Calu3 (cell line): ENCODE results near the gene ENOPH1. TPM values are rescaled to one million over a fixed set of nuclear protein-coding genes. Genes with fewer than 3 reads are reported as not detected.
A peak's percentile ranks its signal among the peaks of the same experiment; 100 is the strongest.
"Not testable (repeated sequence)": the region's sequence is repeated elsewhere in the genome, so short reads cannot be mapped to it uniquely, and the experiment has no call there.

ENCODE experiments used
- BruUV-seq: library from RNA; stranded (reverse); fragments of 400-500 nt; replicated peaks from 2 replicates; lab custom pipeline; 2021; lab: Mats Ljungman, UMichigan
- CTCF ChIA-PET: fragments of 300-600 bp; sonication (Branson Sonifier 250); formaldehyde crosslinking; loops from one replicate; lab custom pipeline; 2022; ENCODE audit warnings: antibody characterized with exemption; lab: Charles Lee
- DNase-seq: peaks from one replicate; pipeline ENCODE4 v3.0.0; 2022
- H3K27ac Mint-ChIP-seq: one replicate; pipeline ENCODE4 v1.8.0; 2022; ENCODE audit warnings: mixed read lengths; ENCODE audit not compliant: unreplicated experiment
- H3K27me3 Mint-ChIP-seq: one replicate; pipeline ENCODE4 v1.8.0; 2022; ENCODE audit warnings: mixed read lengths; ENCODE audit not compliant: unreplicated experiment
- H3K36me3 Mint-ChIP-seq: one replicate; pipeline ENCODE4 v1.8.0; 2022; ENCODE audit warnings: mild to moderate bottlenecking, moderate library complexity, mixed read lengths; ENCODE audit not compliant: insufficient read depth, unreplicated experiment
- H3K4me1 Mint-ChIP-seq: one replicate; pipeline ENCODE4 v1.8.0; 2022; ENCODE audit warnings: mild to moderate bottlenecking, low read depth, mixed read lengths; ENCODE audit not compliant: unreplicated experiment
- H3K4me3 Mint-ChIP-seq: one replicate; pipeline ENCODE4 v1.8.0; 2022; ENCODE audit warnings: mild to moderate bottlenecking, low read depth, moderate library complexity, mixed read lengths; ENCODE audit not compliant: unreplicated experiment
- H3K9me3 Mint-ChIP-seq: one replicate; pipeline ENCODE4 v1.8.0; 2022; ENCODE audit warnings: low read depth, mixed read lengths; ENCODE audit not compliant: unreplicated experiment
- intact Hi-C: fragments of 100-400 bp; cut with micrococcal nuclease; formaldehyde crosslinking; loops from one replicate; pipeline ENCODE4 v1.10.0; 2022; ENCODE audit not compliant: unreplicated experiment
- total RNA-seq: library from RNA; stranded (reverse); gene quantifications from 2 replicates; pipeline ENCODE4 v1.2.3, GENCODE V29; 2022
- TF ChIP-seq, protein P1 (sequence below): fragments of 200-600 bp; IDR thresholded peaks from one replicate; pipeline ENCODE4 v1.8.0; 2022; ENCODE audit warnings: antibody characterized with exemption; ENCODE audit not compliant: unreplicated experiment

ENOPH1 gene
- total RNA-seq, 1 experiment from 2014 or later, result 43.6 TPM

GRCh38 chr4:82403725-82404124, 26.7 kb upstream of the ENOPH1 start:
- Mint-ChIP-seq H3K4me3 (no peak overlapping the region), H3K9me3 (no peaks in the 10 kb centered on the region), H3K27me3 (no peaks in the 10 kb centered on the region), H3K4me1 (no peaks in the 10 kb centered on the region), H3K36me3 (no peaks in the 10 kb centered on the region), H3K27ac (no peak overlapping the region)
- CTCF ChIA-PET, result no interaction called here
- intact Hi-C loops, result no loop called here
- BruUV-seq, result no TSS peak
- DNase-seq, result no peak
- TF ChIP-seq, protein P1, sequence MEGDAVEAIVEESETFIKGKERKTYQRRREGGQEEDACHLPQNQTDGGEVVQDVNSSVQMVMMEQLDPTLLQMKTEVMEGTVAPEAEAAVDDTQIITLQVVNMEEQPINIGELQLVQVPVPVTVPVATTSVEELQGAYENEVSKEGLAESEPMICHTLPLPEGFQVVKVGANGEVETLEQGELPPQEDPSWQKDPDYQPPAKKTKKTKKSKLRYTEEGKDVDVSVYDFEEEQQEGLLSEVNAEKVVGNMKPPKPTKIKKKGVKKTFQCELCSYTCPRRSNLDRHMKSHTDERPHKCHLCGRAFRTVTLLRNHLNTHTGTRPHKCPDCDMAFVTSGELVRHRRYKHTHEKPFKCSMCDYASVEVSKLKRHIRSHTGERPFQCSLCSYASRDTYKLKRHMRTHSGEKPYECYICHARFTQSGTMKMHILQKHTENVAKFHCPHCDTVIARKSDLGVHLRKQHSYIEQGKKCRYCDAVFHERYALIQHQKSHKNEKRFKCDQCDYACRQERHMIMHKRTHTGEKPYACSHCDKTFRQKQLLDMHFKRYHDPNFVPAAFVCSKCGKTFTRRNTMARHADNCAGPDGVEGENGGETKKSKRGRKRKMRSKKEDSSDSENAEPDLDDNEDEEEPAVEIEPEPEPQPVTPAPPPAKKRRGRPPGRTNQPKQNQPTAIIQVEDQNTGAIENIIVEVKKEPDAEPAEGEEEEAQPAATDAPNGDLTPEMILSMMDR, result no peak

GRCh38 chr4:82415061-82415460, 15.3 kb upstream of the ENOPH1 start:
- H3K27ac Mint-ChIP-seq, CTCF ChIA-PET, DNase-seq, H3K27me3 Mint-ChIP-seq, H3K9me3 Mint-ChIP-seq, intact Hi-C loops, H3K4me3 Mint-ChIP-seq, H3K36me3 Mint-ChIP-seq, H3K4me1 Mint-ChIP-seq, BruUV-seq: not testable (repeated sequence)

DNA sequence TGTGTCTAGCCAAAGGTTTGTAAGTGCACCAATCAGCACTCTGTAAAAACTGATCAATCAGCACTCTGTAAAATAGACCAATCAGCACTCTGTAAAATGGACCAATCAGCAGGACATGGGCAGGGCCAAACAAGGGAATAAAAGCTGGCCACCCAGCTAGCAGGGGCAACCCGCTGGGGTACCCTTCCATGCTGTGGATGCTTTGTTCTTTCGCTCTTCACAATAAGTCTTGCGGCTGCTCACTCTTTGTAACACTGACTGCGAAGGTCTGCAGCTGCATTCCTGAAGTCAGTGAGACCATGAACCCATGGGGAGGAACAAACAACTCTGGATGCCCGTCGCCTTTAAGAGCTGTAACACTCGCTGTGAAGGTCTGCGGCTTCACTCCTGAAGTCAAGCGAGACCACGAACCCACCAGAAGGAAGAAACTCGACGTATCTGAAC, 14.4 kb upstream of the ENOPH1 start:
- Mint-ChIP-seq H3K9me3 (no peaks in the 10 kb centered on the region), H3K36me3 (no peaks in the 10 kb centered on the region), H3K4me1 (no peaks in the 10 kb centered on the region), H3K27me3 (no peaks in the 10 kb centered on the region), H3K4me3 (no peak overlapping the region), H3K27ac (no peak overlapping the region)
- no TSS peak for BruUV-seq
- no peak for DNase-seq
- CTCF ChIA-PET, result no interaction called here
- TF ChIP-seq, protein P1, result no peak
- intact Hi-C loops, result no loop called here

- intact Hi-C loops, result no loop called here
- no peaks in the 10 kb centered on the region for H3K27me3 Mint-ChIP-seq
- DNase-seq, result no peak
- BruUV-seq, result no TSS peak
- H3K4me1 Mint-ChIP-seq, result peaks cover 10% of the 10 kb centered on the region
- H3K9me3 Mint-ChIP-seq, result no peaks in the 10 kb centered on the region
- H3K27ac Mint-ChIP-seq, result no peak overlapping the region
- CTCF ChIA-PET, result interaction anchor here (0.5 to 0.6 kb wide), 2 partner anchors 10 to 52 kb away, joined by 3 to 4 read pairs; no protein-coding TSS in a partner anchor
- H3K36me3 Mint-ChIP-seq, result peaks cover 26% of the 10 kb centered on the region
- TF ChIP-seq, protein P1, result no peak
- no peak overlapping the region for H3K4me3 Mint-ChIP-seq
These were observed 10.9 kb upstream of the ENOPH1 start for GRCh38 chr4:82419451-82419850.

DNA sequence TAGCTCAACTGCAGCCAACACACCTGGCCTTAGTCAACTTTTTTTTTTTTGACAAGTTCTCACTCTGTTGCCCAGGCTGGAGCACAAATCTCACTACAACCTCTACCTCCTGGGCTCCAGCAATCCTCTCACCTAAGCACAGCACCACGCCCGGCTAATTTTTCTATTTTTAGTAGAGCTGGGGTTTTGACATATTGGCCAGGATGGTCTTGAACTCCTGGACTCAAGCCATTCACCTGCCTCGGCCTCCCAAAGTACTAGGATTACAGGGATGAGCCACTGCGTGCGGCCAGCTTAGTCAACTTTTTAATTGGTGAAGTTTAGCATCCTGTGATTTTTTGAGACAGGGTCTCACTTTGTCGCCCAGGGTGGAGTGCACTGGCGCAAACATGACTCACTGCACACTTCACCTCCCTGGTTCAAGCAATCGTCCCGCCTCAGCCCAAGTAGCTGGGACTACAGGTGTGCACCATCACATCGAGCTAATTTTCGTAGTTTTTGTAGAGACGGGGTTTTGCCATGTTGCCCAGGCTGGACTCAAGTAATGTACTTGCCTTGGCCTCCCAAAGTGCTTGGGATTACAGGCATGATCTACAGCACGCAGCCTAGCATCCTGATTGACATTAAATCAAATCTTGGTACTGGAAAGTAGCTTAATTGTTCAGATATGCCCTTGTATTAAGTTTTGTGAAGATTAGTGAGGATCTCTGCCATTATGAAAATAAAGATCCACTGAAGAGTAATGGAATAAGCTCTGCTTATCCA, 8.4 kb upstream of the ENOPH1 start:
- Mint-ChIP-seq H3K4me3 (no peak overlapping the region), H3K4me1 (peaks cover 20% of the 10 kb centered on the region), H3K27ac (peak overlapping the region; percentile 27), H3K27me3 (no peaks in the 10 kb centered on the region), H3K36me3 (peaks cover 50% of the 10 kb centered on the region), H3K9me3 (no peaks in the 10 kb centered on the region)
- DNase-seq, result no peak
- intact Hi-C loops, result no loop called here
- BruUV-seq, result no TSS peak
- CTCF ChIA-PET, result interaction anchor here (1.6 kb wide), 1 partner anchor 51 kb away, joined by 3 read pairs; no protein-coding TSS in a partner anchor
- TF ChIP-seq, protein P1, result no peak
